ENCODE measurements around the gene NIT1.

Gene NIT1

GRCh38 chr1:161168906-161169305 lies 51.0 kb downstream of the NIT1 start:
- DNase-seq (ENCODE audit: extremely low spot score, insufficient read length, low read depth) (no peak), FAIRE-seq (no peak)
